ENCODE data around the gene CHAF1A. TPM values are rescaled to one million over a fixed set of nuclear protein-coding genes. Genes with fewer than 3 reads are reported as not detected.

The CHAF1A gene
- total RNA-seq, 2 donors from 2014 or later = 2.6 to 5.0 TPM

GRCh38 chr19:4439243-4439642 lies 36.8 kb downstream of the CHAF1A start:
- H3K4me3 ChIP-seq = no peak overlapping the region
- H3K4me1 ChIP-seq = no peaks in the 10 kb centered on the region
- no peak for DNase-seq (ENCODE audit: low spot score)
- H3K36me3 ChIP-seq = no peaks in the 10 kb centered on the region
- H3K27me3 ChIP-seq = no peaks in the 10 kb centered on the region
- H3K27ac ChIP-seq = no peak overlapping the region
- TF ChIP-seq, protein P1, sequence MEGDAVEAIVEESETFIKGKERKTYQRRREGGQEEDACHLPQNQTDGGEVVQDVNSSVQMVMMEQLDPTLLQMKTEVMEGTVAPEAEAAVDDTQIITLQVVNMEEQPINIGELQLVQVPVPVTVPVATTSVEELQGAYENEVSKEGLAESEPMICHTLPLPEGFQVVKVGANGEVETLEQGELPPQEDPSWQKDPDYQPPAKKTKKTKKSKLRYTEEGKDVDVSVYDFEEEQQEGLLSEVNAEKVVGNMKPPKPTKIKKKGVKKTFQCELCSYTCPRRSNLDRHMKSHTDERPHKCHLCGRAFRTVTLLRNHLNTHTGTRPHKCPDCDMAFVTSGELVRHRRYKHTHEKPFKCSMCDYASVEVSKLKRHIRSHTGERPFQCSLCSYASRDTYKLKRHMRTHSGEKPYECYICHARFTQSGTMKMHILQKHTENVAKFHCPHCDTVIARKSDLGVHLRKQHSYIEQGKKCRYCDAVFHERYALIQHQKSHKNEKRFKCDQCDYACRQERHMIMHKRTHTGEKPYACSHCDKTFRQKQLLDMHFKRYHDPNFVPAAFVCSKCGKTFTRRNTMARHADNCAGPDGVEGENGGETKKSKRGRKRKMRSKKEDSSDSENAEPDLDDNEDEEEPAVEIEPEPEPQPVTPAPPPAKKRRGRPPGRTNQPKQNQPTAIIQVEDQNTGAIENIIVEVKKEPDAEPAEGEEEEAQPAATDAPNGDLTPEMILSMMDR (IDR thresholded peaks at IDR 0.05) = no peak
- H3K9me3 ChIP-seq = no peaks in the 10 kb centered on the region

- H3K4me1 ChIP-seq = no peaks in the 10 kb centered on the region
- no peaks in the 10 kb centered on the region for H3K9me3 ChIP-seq
- peaks cover 27% of the 10 kb centered on the region for H3K36me3 ChIP-seq
- H3K27me3 ChIP-seq = no peaks in the 10 kb centered on the region
- TF ChIP-seq, protein P1 (IDR thresholded peaks at IDR 0.05) = no peak
- no peak for DNase-seq (ENCODE audit: low spot score)
- no peak overlapping the region for H3K27ac ChIP-seq
- H3K4me3 ChIP-seq = no peak overlapping the region
Measured at GRCh38 chr19:4441994-4442818, 39.8 kb downstream of the CHAF1A start.

- TF ChIP-seq, protein P1 (IDR thresholded peaks at IDR 0.05) = no peak
Measured at GRCh38 chr19:4442819-4443146, 40.3 kb downstream of the CHAF1A start.

DNA sequence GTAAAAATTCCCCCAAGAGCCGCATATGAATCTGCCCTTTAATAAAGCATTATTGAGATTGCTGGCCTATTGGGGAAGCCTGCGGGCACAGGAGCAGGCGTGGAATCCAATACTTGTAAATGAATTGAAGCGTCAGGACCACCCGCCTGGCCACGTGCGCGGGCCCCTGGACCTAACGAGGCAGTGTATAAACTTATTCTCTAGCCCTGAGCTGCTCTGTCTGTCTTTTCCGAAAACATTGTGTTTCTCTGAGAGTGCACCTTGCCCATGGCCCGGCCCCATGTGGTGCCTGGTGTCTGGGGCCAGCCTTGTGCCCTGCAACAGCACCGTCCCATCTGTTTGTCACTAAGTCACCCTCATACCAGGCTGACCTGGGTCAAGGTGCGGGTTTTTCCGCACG lies 40.7 kb downstream of the CHAF1A start:
- H3K4me3 ChIP-seq = no peak overlapping the region
- no peak overlapping the region for H3K27ac ChIP-seq
- peaks cover 37% of the 10 kb centered on the region for H3K36me3 ChIP-seq
- no peaks in the 10 kb centered on the region for H3K4me1 ChIP-seq
- DNase-seq (ENCODE audit: low spot score) = no peak
- TF ChIP-seq, protein P1 (IDR thresholded peaks at IDR 0.05) = no peak
- H3K27me3 ChIP-seq = no peaks in the 10 kb centered on the region
- H3K9me3 ChIP-seq = no peaks in the 10 kb centered on the region

More at GRCh38 chr19:4442819-4443146, 40.3 kb downstream of the CHAF1A start:
- Histone ChIP-seq H3K9me3 (no peaks in the 10 kb centered on the region), H3K4me1 (no peaks in the 10 kb centered on the region), H3K36me3 (peaks cover 33% of the 10 kb centered on the region), H3K4me3 (no peak overlapping the region), H3K27me3 (no peaks in the 10 kb centered on the region), H3K27ac (no peak overlapping the region)
- DNase-seq (ENCODE audit: low spot score) = no peak

DNA sequence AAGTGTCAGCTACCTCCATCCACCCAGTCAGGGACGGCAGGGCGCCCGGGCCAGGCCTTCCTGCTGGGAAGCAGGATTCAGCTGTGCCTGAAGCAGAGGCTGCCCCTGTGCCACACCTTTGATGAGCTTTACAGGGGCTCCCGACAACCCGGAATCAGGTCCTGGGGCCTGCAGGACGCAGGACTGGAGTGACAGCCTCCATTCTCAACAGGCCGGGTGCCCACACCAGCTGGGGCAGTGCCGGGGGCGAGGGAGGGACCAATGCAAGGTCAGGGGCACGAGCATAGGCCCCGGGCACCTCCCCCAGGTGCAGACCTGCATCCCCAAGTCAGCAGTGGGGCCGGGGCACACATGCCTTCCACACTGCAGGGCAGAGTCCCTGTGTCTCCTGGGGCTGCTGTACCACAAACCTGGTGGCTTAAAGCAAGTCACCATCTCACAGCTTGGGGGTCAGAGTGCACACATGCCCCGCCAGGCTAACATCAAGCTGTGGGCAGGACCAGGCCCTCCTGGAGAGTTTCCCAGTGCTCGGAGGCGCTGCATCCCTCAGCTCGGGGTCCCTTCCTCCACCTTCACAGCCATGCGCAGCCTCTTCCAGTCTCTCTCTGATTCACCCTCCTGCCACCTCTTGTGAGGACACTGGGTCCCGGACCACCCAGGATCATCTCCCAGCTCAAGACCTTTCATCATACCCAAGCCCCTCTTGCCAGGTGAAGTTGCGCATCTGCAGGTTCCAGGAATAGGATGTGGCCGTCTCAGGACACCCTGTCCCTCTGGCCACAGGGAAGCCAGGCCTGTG lies 41.7 kb downstream of the CHAF1A start:
- Histone ChIP-seq H3K4me3 (no peak overlapping the region), H3K9me3 (no peaks in the 10 kb centered on the region), H3K4me1 (peaks cover 0 to 6% of the 10 kb centered on the region in 2 donors), H3K27me3 (no peaks in the 10 kb centered on the region), H3K27ac (no peak overlapping the region), H3K36me3 (peaks cover 47% of the 10 kb centered on the region)
- no peak for DNase-seq (ENCODE audit: low spot score)
- TF ChIP-seq, protein P1 (IDR thresholded peaks at IDR 0.05) = no peak
